NCI-H2081 treated with DMSO at 0.1 percent for 48 hours (cell line): Measurements from ENCODE around the gene BAG3.

ENCODE experiments used
- DNase-seq: peaks from one replicate; lab custom pipeline; 2025; lab: John Stamatoyannopoulos, UW

The BAG3 gene

GRCh38 chr10:119667562-119668328 lies 16.6 kb downstream of the BAG3 start:
- peak; percentile 36 for DNase-seq

- DNase-seq: no peak
Measured at GRCh38 chr10:119668461-119668860, 17.3 kb downstream of the BAG3 start.

- no peak for DNase-seq
Measured at GRCh38 chr10:119669331-119669730, 18.2 kb downstream of the BAG3 start.

- no peak for DNase-seq
Measured at GRCh38 chr10:119669975-119670640, 18.9 kb downstream of the BAG3 start.

- DNase-seq: no peak
Measured at GRCh38 chr10:119670717-119671116, 19.5 kb downstream of the BAG3 start.

- DNase-seq: no peak
Measured at GRCh38 chr10:119671381-119671780, 20.2 kb downstream of the BAG3 start.

- no peak for DNase-seq
Measured at GRCh38 chr10:119672291-119672690, 21.1 kb downstream of the BAG3 start.

- DNase-seq: no peak
Measured at GRCh38 chr10:119673271-119673670, 22.1 kb downstream of the BAG3 start.

- no peak for DNase-seq
Measured at GRCh38 chr10:119675483-119676170, 24.4 kb downstream of the BAG3 start.

- DNase-seq: no peak
Measured at GRCh38 chr10:119677126-119677525, 25.9 kb downstream of the BAG3 start.

- no peak for DNase-seq
Measured at GRCh38 chr10:119677904-119678755, 26.9 kb downstream of the BAG3 start.

GRCh38 chr10:119679480-119679829 lies 28.3 kb downstream of the BAG3 start:
- DNase-seq: no peak

- DNase-seq: no peak
Measured at GRCh38 chr10:119680050-119680449, 28.9 kb downstream of the BAG3 start.

GRCh38 chr10:119680650-119681081 lies 29.5 kb downstream of the BAG3 start:
- DNase-seq: no peak

- peak; percentile 1 for DNase-seq
Measured at GRCh38 chr10:119686465-119687191, 35.4 kb downstream of the BAG3 start.

GRCh38 chr10:119687192-119688032 lies 36.2 kb downstream of the BAG3 start:
- DNase-seq: no peak

- DNase-seq: no peak
Measured at GRCh38 chr10:119688033-119688508, 36.9 kb downstream of the BAG3 start.

- DNase-seq: no peak
Measured at GRCh38 chr10:119689016-119689580, 37.9 kb downstream of the BAG3 start.

- no peak for DNase-seq
Measured at GRCh38 chr10:119691726-119692125, 40.5 kb downstream of the BAG3 start.
